Osteocyte (in vitro differentiated cells): ENCODE measurements around the gene WDR76. TPM values are rescaled to one million over a fixed set of nuclear protein-coding genes. Genes with fewer than 3 reads are reported as not detected.

ENCODE experiments used
- DNase-seq: peaks from one replicate; pipeline ENCODE4 v3.0.0; 2021; ENCODE audit warnings: mixed read lengths; ENCODE audit not compliant: unreplicated experiment; ENCODE audit errors: extremely low spot score
- H3K27ac Mint-ChIP-seq: one replicate; pipeline ENCODE4 v1.8.0; 2021; ENCODE audit warnings: mild to moderate bottlenecking, mixed read lengths; ENCODE audit not compliant: unreplicated experiment
- H3K27me3 Mint-ChIP-seq: one replicate; pipeline ENCODE4 v1.8.0; 2021; ENCODE audit warnings: mixed read lengths; ENCODE audit not compliant: unreplicated experiment
- H3K36me3 Mint-ChIP-seq: one replicate; pipeline ENCODE4 v1.8.0; 2021; ENCODE audit warnings: mixed read lengths; ENCODE audit not compliant: unreplicated experiment
- H3K4me1 Mint-ChIP-seq: one replicate; pipeline ENCODE4 v1.8.0; 2021; ENCODE audit warnings: mixed read lengths; ENCODE audit not compliant: unreplicated experiment
- H3K4me3 Mint-ChIP-seq: one replicate; pipeline ENCODE4 v1.8.0; 2021; ENCODE audit warnings: mild to moderate bottlenecking, moderate library complexity, mixed read lengths; ENCODE audit not compliant: unreplicated experiment
- H3K9me3 Mint-ChIP-seq: one replicate; pipeline ENCODE4 v1.8.0; 2021; ENCODE audit warnings: mixed read lengths; ENCODE audit not compliant: unreplicated experiment
- total RNA-seq: library from RNA; stranded (reverse); gene quantifications from 2 replicates; pipeline ENCODE4 v1.2.1, GENCODE V29; 2021
- TF ChIP-seq, protein P1 (sequence below): fragments of 200-600 bp; sonication (generic); IDR thresholded peaks from 2 replicates; pipeline ENCODE4 v1.5.0; 2021; ENCODE audit warnings: antibody characterized with exemption, mild to moderate bottlenecking, moderate library complexity

Gene WDR76
- total RNA-seq, 1 donor from 2014 or later = 6.0 TPM

DNA sequence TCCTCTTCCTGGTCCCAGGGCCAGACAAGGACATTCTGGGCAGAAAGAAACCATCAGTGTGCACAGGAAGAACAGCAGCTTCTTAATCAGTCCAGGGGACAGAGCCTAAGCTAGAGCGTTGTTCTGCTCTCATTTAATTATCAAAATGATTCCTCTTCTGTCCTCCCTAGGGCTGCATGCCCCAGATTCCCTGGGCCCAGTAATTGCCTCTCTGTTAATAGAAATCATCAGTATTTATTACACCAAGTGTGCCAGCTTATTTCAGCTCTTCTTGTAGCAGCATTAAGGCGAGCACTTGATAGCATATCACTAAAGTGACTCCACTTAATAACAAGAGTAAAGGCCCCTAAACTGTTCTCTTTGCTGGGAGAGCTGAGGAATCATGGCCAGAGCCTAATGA is 72.1 kb downstream of the WDR76 start:
- H3K36me3 Mint-ChIP-seq = no peaks in the 10 kb centered on the region
- H3K4me3 Mint-ChIP-seq = no peak overlapping the region
- no peaks in the 10 kb centered on the region for H3K27me3 Mint-ChIP-seq
- peaks cover 1% of the 10 kb centered on the region for H3K4me1 Mint-ChIP-seq
- no peak for DNase-seq
- no peak overlapping the region for H3K27ac Mint-ChIP-seq
- no peaks in the 10 kb centered on the region for H3K9me3 Mint-ChIP-seq
- TF ChIP-seq, protein P1, sequence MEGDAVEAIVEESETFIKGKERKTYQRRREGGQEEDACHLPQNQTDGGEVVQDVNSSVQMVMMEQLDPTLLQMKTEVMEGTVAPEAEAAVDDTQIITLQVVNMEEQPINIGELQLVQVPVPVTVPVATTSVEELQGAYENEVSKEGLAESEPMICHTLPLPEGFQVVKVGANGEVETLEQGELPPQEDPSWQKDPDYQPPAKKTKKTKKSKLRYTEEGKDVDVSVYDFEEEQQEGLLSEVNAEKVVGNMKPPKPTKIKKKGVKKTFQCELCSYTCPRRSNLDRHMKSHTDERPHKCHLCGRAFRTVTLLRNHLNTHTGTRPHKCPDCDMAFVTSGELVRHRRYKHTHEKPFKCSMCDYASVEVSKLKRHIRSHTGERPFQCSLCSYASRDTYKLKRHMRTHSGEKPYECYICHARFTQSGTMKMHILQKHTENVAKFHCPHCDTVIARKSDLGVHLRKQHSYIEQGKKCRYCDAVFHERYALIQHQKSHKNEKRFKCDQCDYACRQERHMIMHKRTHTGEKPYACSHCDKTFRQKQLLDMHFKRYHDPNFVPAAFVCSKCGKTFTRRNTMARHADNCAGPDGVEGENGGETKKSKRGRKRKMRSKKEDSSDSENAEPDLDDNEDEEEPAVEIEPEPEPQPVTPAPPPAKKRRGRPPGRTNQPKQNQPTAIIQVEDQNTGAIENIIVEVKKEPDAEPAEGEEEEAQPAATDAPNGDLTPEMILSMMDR = no peak

DNA sequence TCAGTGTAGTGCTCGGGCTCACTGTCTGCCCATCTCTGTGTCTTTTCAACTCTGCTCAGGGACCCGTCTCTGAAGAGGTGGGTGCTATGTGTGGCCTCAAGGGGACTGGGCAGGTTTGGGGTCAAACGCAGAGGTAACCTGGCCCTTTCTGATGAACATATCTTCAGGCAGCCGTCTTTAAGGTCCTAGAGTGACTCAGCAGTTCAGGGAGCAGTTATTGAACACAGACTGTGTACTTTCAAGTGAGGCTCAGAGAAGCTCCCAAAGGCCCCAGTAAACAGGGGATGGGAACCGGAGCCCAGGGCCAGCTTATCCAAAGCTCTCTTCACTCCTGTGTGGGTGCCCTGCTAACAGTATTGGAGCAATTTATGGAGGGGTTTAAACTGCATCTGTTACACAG is 73.1 kb downstream of the WDR76 start:
- TF ChIP-seq, protein P1 = no peak
- Mint-ChIP-seq H3K4me1 (peaks cover 2% of the 10 kb centered on the region), H3K36me3 (no peaks in the 10 kb centered on the region), H3K9me3 (no peaks in the 10 kb centered on the region), H3K27me3 (no peaks in the 10 kb centered on the region), H3K4me3 (no peak overlapping the region), H3K27ac (no peak overlapping the region)
- DNase-seq = no peak

DNA sequence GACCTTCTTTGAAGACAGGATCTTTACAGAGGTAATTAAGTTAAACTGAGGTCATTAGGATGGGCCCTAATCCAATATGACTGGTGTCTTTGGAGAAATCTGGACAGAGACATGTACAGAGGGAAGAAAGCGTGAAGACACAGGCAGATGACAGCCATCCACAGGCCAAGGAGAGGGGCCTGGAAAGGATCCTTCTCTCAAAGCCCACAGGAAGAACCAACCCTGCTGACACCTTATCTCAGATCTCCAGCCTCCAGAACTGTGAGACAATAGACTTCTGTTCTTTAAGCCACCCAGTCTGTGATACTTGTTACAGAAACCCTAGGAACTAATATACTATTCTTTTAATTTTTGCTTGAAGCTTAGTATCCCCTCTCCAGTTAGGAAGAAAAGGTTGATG is 74.2 kb downstream of the WDR76 start:
- TF ChIP-seq, protein P1 = no peak
- Mint-ChIP-seq H3K27ac (no peak overlapping the region), H3K27me3 (no peaks in the 10 kb centered on the region), H3K4me3 (no peak overlapping the region), H3K9me3 (no peaks in the 10 kb centered on the region), H3K36me3 (no peaks in the 10 kb centered on the region), H3K4me1 (peaks cover 2% of the 10 kb centered on the region)
- no peak for DNase-seq

DNA sequence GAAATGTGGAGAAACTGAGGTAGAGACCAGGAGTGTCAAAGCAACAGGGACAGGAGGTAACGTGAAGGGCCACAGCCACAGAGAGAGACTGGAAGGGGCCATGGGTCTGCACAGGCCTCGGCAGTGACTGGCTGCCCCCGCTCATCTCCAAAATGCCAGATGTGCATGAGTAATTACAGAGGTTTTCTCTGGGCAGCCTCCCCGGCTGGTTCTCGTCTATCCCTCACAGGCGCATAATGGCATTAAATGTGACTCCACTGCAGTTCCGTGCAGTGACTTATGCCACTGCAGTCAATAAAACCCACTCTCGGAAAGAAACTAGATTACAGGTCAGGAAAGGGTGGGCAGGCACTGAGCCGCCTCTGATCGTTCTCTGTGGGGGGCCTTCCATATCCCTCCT is 74.7 kb downstream of the WDR76 start:
- TF ChIP-seq, protein P1 = no peak
- no peak for DNase-seq
- H3K9me3 Mint-ChIP-seq = no peaks in the 10 kb centered on the region
- H3K27ac Mint-ChIP-seq = no peak overlapping the region
- H3K27me3 Mint-ChIP-seq = no peaks in the 10 kb centered on the region
- H3K36me3 Mint-ChIP-seq = no peaks in the 10 kb centered on the region
- no peak overlapping the region for H3K4me3 Mint-ChIP-seq
- peaks cover 2% of the 10 kb centered on the region for H3K4me1 Mint-ChIP-seq

DNA sequence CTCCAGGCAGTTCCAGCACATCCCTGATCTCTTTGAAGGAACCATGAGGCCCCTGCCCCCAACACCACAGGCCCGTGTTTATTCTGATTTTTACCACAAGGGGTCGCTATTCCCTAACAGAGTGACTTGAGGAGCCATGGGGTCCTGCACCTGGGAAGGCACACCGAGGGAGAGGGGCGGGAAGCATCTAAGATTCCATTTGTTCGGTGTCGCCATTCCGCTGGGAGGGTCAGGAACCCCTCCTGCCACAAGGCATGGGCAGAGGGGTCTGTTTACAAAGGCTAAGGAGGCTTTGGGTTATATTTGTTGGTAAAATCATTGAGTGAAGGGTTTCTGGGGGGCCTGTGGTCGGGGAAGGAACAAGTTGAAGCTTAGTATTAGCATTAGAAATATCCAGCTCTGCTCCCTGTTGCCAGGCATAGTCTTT is 77.1 kb downstream of the WDR76 start:
- Mint-ChIP-seq H3K9me3 (no peaks in the 10 kb centered on the region), H3K36me3 (no peaks in the 10 kb centered on the region), H3K27me3 (no peaks in the 10 kb centered on the region), H3K27ac (no peak overlapping the region), H3K4me3 (no peak overlapping the region), H3K4me1 (peaks cover 2% of the 10 kb centered on the region)
- peak; percentile 86 for DNase-seq
- TF ChIP-seq, protein P1 = peak; percentile 90
